SK-N-SH (cell line): ENCODE measurements around the gene MCF2L2. TPM values are rescaled to one million over a fixed set of nuclear protein-coding genes. Genes with fewer than 3 reads are reported as not detected.

Experiments used
- CTCF ChIA-PET: fragments of 300-600, 350-600 bp; formaldehyde crosslinking; extraction: SDS; loops from one replicate; lab custom pipeline; 2021; lab: Yijun Ruan, JAX
- POLR2A ChIA-PET: fragments of 350-600 bp; sonication (Branson Sonifier 250); formaldehyde crosslinking; extraction: SDS; loops from one replicate; lab custom pipeline; 2020; ENCODE audit warnings: antibody characterized with exemption, inconsistent platforms; lab: Yijun Ruan, JAX
- DNase-seq: peaks from one replicate; pipeline ENCODE4 v3.0.0; 2012
- H2AFZ ChIP-seq: fragments of 200-600 bp; sonication (generic); 2 replicates; pipeline ENCODE4 v1.8.1; 2016; ENCODE audit warnings: antibody characterized with exemption, mild to moderate bottlenecking, low read depth
- H3F3A ChIP-seq: fragments of 200-600 bp; sonication (generic); replicated peaks from 2 replicates; pipeline ENCODE3; 2016; ENCODE audit warnings: antibody characterized with exemption, mild to moderate bottlenecking; ENCODE audit not compliant: insufficient read depth
- H3K27ac ChIP-seq, 2 experiments: fragments of 200-500 bp in 1 of 2; fragments of 200-600 bp in 1 of 2; sonication (Bioruptor generic) in 1 of 2; sonication (generic), shearing (Covaris generic) in 1 of 2; 2 replicates each; pipeline versions ENCODE4 v1.5.1 to v1.6.1; 2014 to 2016; ENCODE audit warnings: low read depth in 2 of 2, inconsistent platforms in 1 of 2, low read length in 1 of 2, mild to moderate bottlenecking in 1 of 2, mixed read lengths in 1 of 2
- H3K27me3 ChIP-seq: fragments of 200-600 bp; sonication (generic), shearing (Covaris generic); 2 replicates; pipeline ENCODE4 v1.6.1; 2016; ENCODE audit warnings: mixed run types; ENCODE audit not compliant: insufficient read depth
- H3K36me3 ChIP-seq, 2 experiments: fragments of 200-500 bp in 1 of 2; fragments of 200-600 bp in 1 of 2; sonication (Bioruptor generic) in 1 of 2; sonication (generic) in 1 of 2; replicated peaks in 1 of 2; 2 replicates each; pipeline versions ENCODE3 to v1.5.1; 2014 to 2016; ENCODE audit warnings: low read length in 1 of 2, mild to moderate bottlenecking in 1 of 2; ENCODE audit not compliant: insufficient read depth in 2 of 2, control insufficient read depth in 1 of 2
- H3K4me1 ChIP-seq, 2 experiments: fragments of 200-500 bp in 1 of 2; fragments of 200-600 bp in 1 of 2; sonication (Bioruptor generic) in 1 of 2; sonication (generic), shearing (Covaris generic) in 1 of 2; 2 replicates each; pipeline versions ENCODE4 v1.5.1 to v1.6.1; 2014 to 2016; ENCODE audit warnings: low read depth in 1 of 2, low read length in 1 of 2, mixed run types in 1 of 2; ENCODE audit not compliant: insufficient read depth in 2 of 2, control insufficient read depth in 1 of 2
- H3K4me2 ChIP-seq: fragments of 200-600 bp; sonication (generic), shearing (Covaris generic); 2 replicates; pipeline ENCODE4 v1.6.1; 2017; ENCODE audit warnings: mixed run types
- H3K4me3 ChIP-seq, 2 experiments: fragments of 200-500 bp in 1 of 2; fragments of 200-600 bp in 1 of 2; sonication (Bioruptor generic) in 1 of 2; sonication (generic), shearing (Covaris generic) in 1 of 2; 2 replicates each; pipeline versions ENCODE4 v1.5.1 to v1.8.1; 2014 to 2016; ENCODE audit warnings: low read depth in 2 of 2, inconsistent platforms in 1 of 2, low read length in 1 of 2, mild to moderate bottlenecking in 1 of 2, mixed read lengths in 1 of 2, moderate library complexity in 1 of 2
- H3K79me2 ChIP-seq: fragments of 200-600 bp; sonication (generic); 2 replicates; pipeline ENCODE4 v1.8.1; 2017; ENCODE audit warnings: mild to moderate bottlenecking; ENCODE audit not compliant: insufficient read depth
- H3K9ac ChIP-seq: fragments of 200-600 bp; sonication (generic); 2 replicates; pipeline ENCODE4 v1.6.1; 2017; ENCODE audit warnings: mixed run types
- H3K9me2 ChIP-seq: fragments of 200-600 bp; sonication (generic); 2 replicates; pipeline ENCODE4 v1.6.1; 2017; ENCODE audit warnings: mixed run types
- H3K9me3 ChIP-seq: fragments of 200-600 bp; sonication (generic); 2 replicates; pipeline ENCODE4 v1.6.1; 2017; ENCODE audit warnings: mixed run types, mild to moderate bottlenecking, moderate library complexity
- H4K20me1 ChIP-seq: fragments of 200-600 bp; sonication (generic); 2 replicates; pipeline ENCODE4 v1.6.1; 2017; ENCODE audit warnings: mild to moderate bottlenecking, mixed run types; ENCODE audit not compliant: insufficient read depth
- ELF1 ChIP-seq: IDR thresholded peaks from 2 replicates; pipeline ENCODE4 v1.4.0; 2012
- FOSL2 ChIP-seq: IDR thresholded peaks from 2 replicates; pipeline ENCODE4 v1.4.0; 2012; ENCODE audit warnings: low read depth, mild to moderate bottlenecking, moderate library complexity, borderline replicate concordance
- GATA2 ChIP-seq: sonication (generic); formaldehyde crosslinking; IDR thresholded peaks from 2 replicates; pipeline ENCODE4 v1.5.0; 2020; ENCODE audit warnings: mild to moderate bottlenecking, missing genetic modification reagents
- NFIC ChIP-seq: IDR thresholded peaks from 2 replicates; pipeline ENCODE4 v1.4.0; 2012; ENCODE audit warnings: borderline replicate concordance
- PBX3 ChIP-seq: IDR thresholded peaks from 2 replicates; pipeline ENCODE4; 2012
- REST ChIP-seq: IDR thresholded peaks from 2 replicates; pipeline ENCODE4 v1.6.1; 2012; ENCODE audit warnings: mild to moderate bottlenecking, low read depth, low read length, moderate library complexity
- TCF12 ChIP-seq: IDR thresholded peaks from 2 replicates; pipeline ENCODE4 v1.4.0; 2012
- WGBS: methylation state at CpG from one replicate; pipeline ENCODE4 v1.1.6; 2017; ENCODE audit warnings: low lambda C conversion rate; 5-methylcytosine and 5-hydroxymethylcytosine counted together
- polyA plus RNA-seq, 3 experiments: library from polyadenylated mRNA; depleted of rRNA; stranded (reverse); fragments of >200 nt; gene quantifications; 2 replicates each; pipeline ENCODE4 v1.2.3, GENCODE V29; 2012

MCF2L2 gene
- polyA plus RNA-seq, 1 of the 3 experiments (the other 2 are of a cell fraction), result 0.56 TPM

- TF ChIP-seq NFIC (peak; percentile 79), TCF12 (peak; percentile 50; the same call in 1 of the 2 replicates), REST (no peak)
Measured at GRCh38 chr3:183275418-183275817, 153.0 kb downstream of the MCF2L2 start.

GRCh38 chr3:183274609-183275008 is 153.8 kb downstream of the MCF2L2 start:
- peak; percentile 70 for TF ChIP-seq PBX3
- TF ChIP-seq ELF1, result peak; percentile 88
- TF ChIP-seq GATA2 (CRISPR knock-in tag), result no peak
- TF ChIP-seq FOSL2, result peak; percentile 24; the same call in 1 of the 2 replicates
- no peak overlapping the region for H3K4me3 ChIP-seq
- H3K9me2 ChIP-seq, result no peaks in the 10 kb centered on the region
- 0 out of 2 replicates have a peak, but pooled peaks cover 3% of the 10 kb centered on the region for H4K20me1 ChIP-seq
- H3K79me2 ChIP-seq, result 0 out of 2 replicates have a peak, but pooled peaks cover 6% of the 10 kb centered on the region
- no peak overlapping the region for H2AFZ ChIP-seq
- DNase-seq, result no peak
- 0 out of 2 replicates have a peak overlapping the region, but pooled peaks have one; percentile 32 for H3K4me2 ChIP-seq
- ChIA-PET POLR2A (no interaction called here), CTCF (interaction anchor here (0.6 to 1.1 kb wide), 2 partner anchors 9 to 147 kb away, joined by 3 read pairs; no protein-coding TSS in a partner anchor)
- peaks cover 22% of the 10 kb centered on the region for H3F3A ChIP-seq
- H3K27ac ChIP-seq, result no peak overlapping the region
- H3K4me1 ChIP-seq, result peaks cover 3 to 28% of the 10 kb centered on the region in 2 experiments; a peak in 2 of 4 replicates
- WGBS, result 49% methylated on average over 5 of the region's 5 CpGs
- H3K9me3 ChIP-seq, result no peaks in the 10 kb centered on the region
- no peaks in the 10 kb centered on the region for H3K27me3 ChIP-seq
- peaks cover 3 to 6% of the 10 kb centered on the region in 2 experiments for H3K36me3 ChIP-seq
- H3K9ac ChIP-seq, result no peak overlapping the region

More at GRCh38 chr3:183275418-183275817, 153.0 kb downstream of the MCF2L2 start:
- no peak overlapping the region for H3K4me3 ChIP-seq
- H3K9me2 ChIP-seq, result no peaks in the 10 kb centered on the region
- H3K4me1 ChIP-seq, result peaks cover 3 to 28% of the 10 kb centered on the region in 2 experiments; a peak in 2 of 4 replicates
- no peaks in the 10 kb centered on the region for H3K27me3 ChIP-seq
- 0 out of 2 replicates have a peak, but pooled peaks cover 3% of the 10 kb centered on the region for H4K20me1 ChIP-seq
- H3K4me2 ChIP-seq, result peak overlapping the region; percentile 32; the same call in 1 of the 2 replicates
- no peak overlapping the region for H3K9ac ChIP-seq
- CTCF ChIA-PET, result interaction anchor here (1.1 kb wide), 1 partner anchor 146 kb away, joined by 3 read pairs; no protein-coding TSS in a partner anchor
- H3F3A ChIP-seq, result peaks cover 22% of the 10 kb centered on the region
- H2AFZ ChIP-seq, result no peak overlapping the region
- no peak for DNase-seq
- POLR2A ChIA-PET, result no interaction called here
- peaks cover 3 to 6% of the 10 kb centered on the region in 2 experiments for H3K36me3 ChIP-seq
- H3K27ac ChIP-seq, result peak overlapping the region in 1 of 2 experiments; percentile 54; a peak in 2 of 4 replicates
- WGBS, result 49% methylated on average over 2 of the region's 2 CpGs
- H3K79me2 ChIP-seq, result no peaks in the 10 kb centered on the region
- no peaks in the 10 kb centered on the region for H3K9me3 ChIP-seq
